Fibroblast of the aortic adventitia (primary cell): ENCODE data around the gene CCN6. TPM values are rescaled to one million over a fixed set of nuclear protein-coding genes. Genes with fewer than 3 reads are reported as not detected.

Experiments used
- DNase-seq: peaks from one replicate; pipeline ENCODE4 v3.0.0-alpha.2; 2010; ENCODE audit warnings: low read depth
- H3K4me3 ChIP-seq: 2 replicates; pipeline ENCODE4 v1.5.1; 2011; ENCODE audit warnings: low read depth, mild to moderate bottlenecking, control low read depth, low read length, moderate library complexity
- total RNA-seq: library from RNA; depleted of rRNA; stranded (reverse); fragments of >200 nt; gene quantifications from 2 replicates; pipeline ENCODE4 v1.2.3, GENCODE V29; 2012; ENCODE audit warnings: low replicate concordance
- TF ChIP-seq, protein P1 (sequence below): IDR thresholded peaks from 2 replicates; pipeline ENCODE4 v1.5.1; 2011; ENCODE audit warnings: mild to moderate bottlenecking, low read length, control low read depth, inconsistent platforms; ENCODE audit not compliant: insufficient read depth

The CCN6 gene
- total RNA-seq, 1 donor: not detected

DNA sequence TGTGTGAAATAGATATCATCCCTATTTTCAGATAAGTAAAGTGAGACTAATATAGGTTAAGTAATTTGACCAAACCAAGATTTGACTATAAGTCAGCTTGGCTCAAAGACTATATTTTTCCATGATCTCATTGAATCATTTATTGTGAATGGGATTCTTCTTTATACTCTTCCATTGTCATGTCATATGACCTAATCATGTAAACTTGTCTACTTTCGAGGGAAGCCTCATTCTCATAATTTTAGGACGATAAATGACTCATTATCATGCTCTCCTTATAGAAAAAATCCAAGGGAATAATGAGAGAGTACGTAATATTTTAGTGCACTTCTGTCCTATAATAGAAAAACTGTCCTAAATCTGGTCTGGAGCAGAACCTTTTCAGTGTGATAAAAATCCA lies 40.9 kb upstream of the CCN6 start:
- no peak for DNase-seq
- TF ChIP-seq, protein P1, sequence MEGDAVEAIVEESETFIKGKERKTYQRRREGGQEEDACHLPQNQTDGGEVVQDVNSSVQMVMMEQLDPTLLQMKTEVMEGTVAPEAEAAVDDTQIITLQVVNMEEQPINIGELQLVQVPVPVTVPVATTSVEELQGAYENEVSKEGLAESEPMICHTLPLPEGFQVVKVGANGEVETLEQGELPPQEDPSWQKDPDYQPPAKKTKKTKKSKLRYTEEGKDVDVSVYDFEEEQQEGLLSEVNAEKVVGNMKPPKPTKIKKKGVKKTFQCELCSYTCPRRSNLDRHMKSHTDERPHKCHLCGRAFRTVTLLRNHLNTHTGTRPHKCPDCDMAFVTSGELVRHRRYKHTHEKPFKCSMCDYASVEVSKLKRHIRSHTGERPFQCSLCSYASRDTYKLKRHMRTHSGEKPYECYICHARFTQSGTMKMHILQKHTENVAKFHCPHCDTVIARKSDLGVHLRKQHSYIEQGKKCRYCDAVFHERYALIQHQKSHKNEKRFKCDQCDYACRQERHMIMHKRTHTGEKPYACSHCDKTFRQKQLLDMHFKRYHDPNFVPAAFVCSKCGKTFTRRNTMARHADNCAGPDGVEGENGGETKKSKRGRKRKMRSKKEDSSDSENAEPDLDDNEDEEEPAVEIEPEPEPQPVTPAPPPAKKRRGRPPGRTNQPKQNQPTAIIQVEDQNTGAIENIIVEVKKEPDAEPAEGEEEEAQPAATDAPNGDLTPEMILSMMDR: no peak
- H3K4me3 ChIP-seq: no peak overlapping the region

DNA sequence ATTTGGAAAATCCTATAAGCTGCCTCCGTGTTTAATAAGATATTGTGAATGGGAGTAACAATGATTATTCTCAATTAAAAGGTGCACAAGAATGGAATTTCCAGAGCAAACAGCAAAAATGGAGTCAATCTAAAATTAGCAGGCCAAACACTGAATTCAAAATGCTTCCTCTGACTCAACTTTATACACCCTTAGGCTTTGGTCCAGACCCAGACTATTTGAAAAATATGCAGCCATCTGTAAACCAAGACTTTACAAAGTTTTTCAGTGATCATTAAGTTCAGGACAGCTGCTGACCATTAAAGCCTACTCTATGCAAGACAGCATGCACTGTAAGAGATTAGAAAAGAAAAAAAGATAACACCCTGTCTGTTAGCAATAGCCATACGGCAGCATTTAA lies 39.4 kb upstream of the CCN6 start:
- no peak overlapping the region for H3K4me3 ChIP-seq
- TF ChIP-seq, protein P1: no peak
- DNase-seq: peak; percentile 88

DNA sequence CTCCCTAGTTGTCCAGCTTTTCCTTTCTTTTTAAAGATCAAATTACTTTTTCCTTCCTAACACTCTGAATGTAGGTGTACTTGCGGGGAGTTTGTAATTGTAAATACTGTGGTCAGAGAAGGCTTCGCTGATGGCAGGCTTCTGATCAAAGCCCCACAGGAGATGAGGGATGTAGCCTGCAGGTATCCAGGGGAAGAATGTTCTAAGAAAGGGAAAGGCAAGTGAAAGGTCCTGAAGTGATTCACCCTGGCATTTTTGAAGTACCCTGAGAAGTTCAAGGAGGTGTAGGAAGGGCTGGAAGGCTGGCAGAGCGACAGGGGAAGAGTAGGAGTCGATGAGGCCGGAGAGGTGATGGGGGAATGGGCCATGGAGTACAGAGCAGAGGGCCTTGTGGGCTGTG lies 38.2 kb upstream of the CCN6 start:
- H3K4me3 ChIP-seq: no peak overlapping the region
- no peak for DNase-seq

DNA sequence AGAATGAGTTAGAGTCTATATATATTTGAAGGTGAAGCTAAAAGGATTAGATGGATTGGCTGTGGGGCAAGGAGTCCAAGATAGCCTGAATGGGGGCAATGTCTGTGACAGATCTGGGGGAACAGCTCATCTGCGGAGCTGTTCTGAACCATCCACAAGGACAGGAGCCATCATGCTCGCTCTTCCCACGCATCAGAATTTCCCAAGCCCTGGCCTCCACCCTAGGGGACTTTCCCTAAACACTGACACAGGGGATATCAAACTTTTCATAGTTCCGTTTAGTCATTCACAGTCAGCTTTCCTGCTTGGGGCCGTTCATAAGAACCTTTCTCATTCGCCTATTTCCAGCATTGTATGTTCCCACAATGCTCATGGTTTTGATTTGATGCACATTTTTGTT lies 37.6 kb upstream of the CCN6 start:
- DNase-seq: peak; percentile 65
- H3K4me3 ChIP-seq: no peak overlapping the region
- TF ChIP-seq, protein P1: no peak

More for the DNA sequence above, 38.2 kb upstream of the CCN6 start:
- TF ChIP-seq, protein P1: no peak

DNA sequence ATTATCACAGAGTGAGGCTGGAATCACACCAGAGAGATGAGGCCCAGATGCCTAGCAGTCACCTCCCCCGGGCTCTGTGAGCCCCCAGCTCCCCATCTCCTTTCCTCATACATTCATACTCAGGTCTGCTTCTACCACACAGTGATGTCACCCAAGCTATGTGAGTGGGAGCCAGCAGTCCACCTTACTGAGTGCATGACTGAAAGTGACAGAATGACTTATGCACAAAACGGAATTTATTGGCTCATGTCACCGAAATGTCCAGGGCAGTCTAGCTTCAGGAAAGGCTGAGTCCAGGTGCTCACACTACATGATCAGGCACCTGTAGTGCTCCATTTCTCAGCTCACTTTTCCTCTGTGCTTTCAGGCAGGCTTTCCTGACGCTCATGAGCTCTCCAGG lies 36.7 kb upstream of the CCN6 start:
- TF ChIP-seq, protein P1: no peak
- no peak overlapping the region for H3K4me3 ChIP-seq
- DNase-seq: no peak

DNA sequence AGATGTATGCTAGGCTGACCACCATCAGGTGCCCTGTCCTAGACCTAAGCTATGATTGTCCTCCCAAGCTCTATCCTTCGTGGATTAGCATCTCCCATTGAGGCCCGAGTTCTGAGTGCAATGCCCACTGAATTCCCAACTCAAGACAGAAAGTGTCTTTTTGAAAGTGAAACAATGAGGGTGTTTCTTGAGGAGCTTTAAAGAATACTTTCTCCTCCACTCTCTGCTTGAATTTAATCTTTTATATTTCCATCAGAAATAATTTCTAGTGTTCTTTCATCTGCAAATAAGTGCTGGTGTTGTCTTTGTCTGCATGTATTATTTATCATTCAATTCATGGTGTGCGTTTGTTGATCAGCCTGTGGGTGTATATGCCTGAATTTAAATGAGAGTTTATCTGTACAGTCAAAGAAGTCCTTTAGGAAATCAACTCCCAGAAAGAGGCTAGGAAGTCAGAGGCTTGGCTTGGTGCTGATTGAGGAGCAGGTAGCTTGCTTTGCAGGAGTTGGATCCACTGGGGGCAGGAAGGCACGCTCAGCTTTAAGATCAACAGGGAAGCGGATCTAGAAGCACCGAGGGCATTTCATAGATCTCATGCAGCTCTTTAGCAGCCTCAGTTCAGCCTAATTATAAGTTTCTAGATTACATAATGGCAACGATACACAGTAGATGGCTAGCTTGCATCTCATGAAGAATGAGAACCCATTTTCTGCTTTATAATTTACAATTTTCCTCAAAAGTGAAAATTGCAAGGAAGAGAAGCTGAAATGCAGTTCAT lies 36.0 kb upstream of the CCN6 start:
- TF ChIP-seq, protein P1: no peak
- DNase-seq: no peak
- no peak overlapping the region for H3K4me3 ChIP-seq
